HG03280 (cell line): ENCODE data around the gene PSMD11.

Experiments
- ATAC-seq: cut with Tn5 transposase; IDR thresholded peaks from one replicate; pipeline ENCODE4 v1.9.1; 2021; ENCODE audit warnings: mild to moderate bottlenecking, moderate library complexity; ENCODE audit not compliant: unreplicated experiment

The PSMD11 gene

DNA sequence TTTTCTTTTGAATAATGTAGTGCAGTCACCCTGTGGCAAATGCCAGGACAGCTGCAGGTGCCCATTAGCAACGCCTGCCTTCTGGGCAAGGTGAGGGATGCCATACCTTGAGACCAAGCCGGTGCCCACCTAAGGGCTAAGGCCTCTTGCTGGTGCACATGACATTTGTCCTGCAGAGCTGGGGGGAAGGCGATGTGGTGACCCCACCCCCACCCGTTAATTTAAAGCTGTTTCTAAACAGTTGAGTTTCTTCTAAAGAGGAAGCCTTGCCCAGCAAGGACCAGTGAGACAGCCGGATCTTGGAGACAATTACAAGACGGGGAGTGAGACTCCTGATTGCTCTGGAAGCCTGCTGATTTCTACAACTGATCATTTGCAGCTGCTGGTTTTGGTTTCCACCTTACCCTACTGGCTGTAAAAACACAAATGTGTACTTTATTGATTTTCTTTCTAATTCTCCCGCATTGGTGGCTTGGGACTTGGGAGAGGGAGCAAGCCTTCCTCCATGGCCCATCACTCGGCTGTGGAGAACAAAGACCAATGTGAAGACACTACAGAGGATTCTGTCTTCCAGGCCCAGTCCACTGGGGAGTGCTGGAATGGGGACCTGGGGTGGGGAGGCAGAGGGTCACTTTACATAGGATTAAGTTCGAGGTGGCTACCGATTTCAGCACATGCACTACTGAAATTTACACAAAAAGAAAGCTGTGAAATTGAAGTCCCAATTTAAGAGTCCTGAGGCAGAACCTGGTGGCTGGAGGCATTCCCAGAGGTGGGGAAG is 45.2 kb downstream of the PSMD11 start:
- ATAC-seq = no peak

- ATAC-seq = no peak
Observed at GRCh38 chr17:32490101-32490482, 45.8 kb downstream of the PSMD11 start.

DNA sequence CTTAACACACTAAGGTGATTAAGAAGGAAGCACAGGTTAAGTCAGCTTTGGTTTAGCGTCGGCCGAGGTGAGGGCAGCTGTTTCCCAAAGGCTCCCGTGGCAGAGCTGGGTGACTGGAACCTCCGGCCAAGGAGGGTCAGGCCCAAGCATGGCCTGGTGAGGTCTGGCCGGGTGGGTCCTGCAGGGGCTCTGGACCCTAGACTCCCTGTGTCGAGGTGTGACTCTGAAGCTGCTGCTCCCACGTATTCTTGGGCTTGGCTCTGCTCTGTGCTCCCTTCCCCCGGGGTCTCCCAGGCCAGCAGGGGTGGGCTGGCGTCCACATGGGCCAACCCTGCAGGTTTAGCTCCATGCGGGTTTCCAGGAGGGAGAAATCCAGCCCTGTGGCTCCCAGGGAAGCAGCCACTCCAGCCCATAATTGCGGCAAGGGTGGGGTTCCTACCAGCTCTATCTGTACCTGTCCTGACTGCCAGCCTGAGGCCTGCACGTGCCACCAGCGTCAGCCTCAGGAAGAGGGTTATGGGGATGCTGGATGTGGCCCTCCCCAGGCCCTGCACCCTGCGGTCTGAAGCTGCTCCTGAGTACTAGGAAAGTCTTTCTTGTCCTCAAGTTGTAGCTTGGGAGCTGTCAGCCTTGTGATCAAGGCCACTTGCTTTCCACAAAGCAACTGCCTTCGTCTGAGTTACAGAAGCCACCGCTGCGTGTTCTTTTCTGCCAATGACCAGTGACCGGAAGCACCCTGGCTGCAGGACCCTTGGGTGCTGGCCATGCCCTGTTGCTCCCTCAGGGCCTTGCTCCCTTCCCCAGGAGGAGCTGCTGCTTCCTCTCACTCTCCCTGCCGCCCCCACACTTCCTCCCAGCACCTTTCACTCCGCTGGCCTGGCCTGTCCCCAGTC is 47.3 kb downstream of the PSMD11 start:
- no peak for ATAC-seq

- ATAC-seq = no peak
Observed at GRCh38 chr17:32492264-32492589, 47.9 kb downstream of the PSMD11 start.

DNA sequence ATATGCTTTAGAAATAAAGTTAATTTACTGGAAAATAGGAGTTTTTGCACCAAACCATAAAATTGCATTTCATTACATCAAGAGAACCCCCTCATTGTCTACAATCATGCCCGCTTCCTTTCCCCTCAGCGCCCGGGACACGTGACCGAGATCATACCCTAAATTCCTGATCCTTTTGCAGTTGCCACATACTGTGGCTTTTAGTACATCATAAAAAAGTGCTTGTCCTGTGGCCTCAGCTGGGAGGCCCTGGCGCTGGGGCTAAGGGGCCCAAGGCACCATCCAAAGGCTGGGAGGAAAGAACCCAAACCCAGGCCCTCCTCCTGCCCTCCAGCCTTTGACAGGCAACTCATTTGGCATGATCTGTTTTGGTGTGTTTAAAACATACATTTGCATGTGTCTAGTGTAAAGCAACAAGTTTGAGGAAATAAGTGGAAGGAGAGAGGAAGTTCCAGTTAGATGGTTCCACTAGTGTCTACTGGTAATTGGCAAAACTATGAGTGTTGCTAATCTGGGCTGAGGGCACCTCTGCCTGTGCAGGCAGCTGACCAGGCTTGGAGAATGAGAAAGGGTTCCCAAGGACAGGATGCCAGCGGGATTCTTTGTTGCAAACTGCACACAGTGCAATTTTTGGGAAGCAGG is 48.5 kb downstream of the PSMD11 start:
- no peak for ATAC-seq

- ATAC-seq = no peak
Observed at GRCh38 chr17:32493571-32493970, 49.3 kb downstream of the PSMD11 start.

DNA sequence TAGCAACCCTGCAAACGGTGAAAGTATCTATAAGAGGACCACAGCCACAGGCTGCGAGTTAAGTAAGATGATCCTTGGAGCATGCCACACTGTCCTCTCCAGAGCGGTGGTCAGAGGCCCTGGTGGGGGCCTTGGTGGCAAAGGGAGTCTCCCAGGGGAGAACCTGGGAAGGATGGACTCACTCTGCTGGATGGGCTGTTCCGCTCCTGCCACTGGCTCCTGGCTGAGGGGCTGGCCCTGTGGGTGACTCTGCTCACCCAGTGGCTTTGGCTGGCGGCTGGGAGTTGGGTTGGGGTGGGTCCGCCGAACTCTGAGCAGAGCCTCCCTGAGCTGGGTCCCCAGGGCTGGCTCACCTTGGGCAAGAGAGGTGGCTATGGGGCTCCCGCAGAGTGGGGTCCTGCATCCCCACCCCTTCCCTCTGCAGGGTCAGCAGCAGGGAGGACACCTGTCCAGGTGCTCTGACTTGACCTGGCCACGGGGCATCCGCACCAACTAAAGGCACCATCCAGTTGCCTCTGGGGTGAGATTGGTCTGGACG is 49.7 kb downstream of the PSMD11 start:
- no peak for ATAC-seq

DNA sequence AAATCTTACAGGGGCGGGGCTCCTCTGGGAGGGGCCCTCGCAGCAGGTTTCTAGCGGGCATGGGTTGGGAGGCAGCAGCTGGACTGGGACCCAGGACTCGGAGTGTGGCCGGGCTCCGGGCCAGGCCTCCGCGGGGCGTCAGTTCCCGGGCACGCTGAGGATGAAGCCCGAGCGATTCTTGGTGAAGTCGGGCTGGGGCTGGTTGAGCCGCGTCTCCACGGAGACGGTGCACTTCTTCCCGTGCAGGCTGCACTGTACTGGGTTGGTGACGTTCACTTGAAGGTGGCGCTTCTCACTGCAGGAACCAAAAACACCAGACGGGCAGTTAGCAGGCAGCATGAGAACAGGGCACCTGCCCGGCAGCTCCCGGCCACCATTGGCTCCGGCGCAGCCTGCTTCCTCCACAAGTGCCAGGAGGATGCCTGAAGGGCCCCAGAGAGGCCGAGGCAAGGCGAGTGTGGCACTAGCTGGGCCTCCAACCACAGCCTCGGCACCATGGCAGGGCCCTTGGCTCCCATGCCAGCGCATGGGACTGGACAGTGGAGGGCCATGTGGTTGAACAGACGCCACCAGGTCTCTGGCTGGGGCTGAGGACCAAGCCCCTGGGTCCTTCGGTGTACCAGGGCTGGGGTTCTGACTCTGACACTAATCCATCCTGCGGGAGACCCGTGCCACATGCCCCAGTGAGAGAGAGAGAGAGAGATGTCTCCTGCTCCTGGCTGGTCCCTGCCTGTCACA is 50.5 kb downstream of the PSMD11 start:
- ATAC-seq = no peak

DNA sequence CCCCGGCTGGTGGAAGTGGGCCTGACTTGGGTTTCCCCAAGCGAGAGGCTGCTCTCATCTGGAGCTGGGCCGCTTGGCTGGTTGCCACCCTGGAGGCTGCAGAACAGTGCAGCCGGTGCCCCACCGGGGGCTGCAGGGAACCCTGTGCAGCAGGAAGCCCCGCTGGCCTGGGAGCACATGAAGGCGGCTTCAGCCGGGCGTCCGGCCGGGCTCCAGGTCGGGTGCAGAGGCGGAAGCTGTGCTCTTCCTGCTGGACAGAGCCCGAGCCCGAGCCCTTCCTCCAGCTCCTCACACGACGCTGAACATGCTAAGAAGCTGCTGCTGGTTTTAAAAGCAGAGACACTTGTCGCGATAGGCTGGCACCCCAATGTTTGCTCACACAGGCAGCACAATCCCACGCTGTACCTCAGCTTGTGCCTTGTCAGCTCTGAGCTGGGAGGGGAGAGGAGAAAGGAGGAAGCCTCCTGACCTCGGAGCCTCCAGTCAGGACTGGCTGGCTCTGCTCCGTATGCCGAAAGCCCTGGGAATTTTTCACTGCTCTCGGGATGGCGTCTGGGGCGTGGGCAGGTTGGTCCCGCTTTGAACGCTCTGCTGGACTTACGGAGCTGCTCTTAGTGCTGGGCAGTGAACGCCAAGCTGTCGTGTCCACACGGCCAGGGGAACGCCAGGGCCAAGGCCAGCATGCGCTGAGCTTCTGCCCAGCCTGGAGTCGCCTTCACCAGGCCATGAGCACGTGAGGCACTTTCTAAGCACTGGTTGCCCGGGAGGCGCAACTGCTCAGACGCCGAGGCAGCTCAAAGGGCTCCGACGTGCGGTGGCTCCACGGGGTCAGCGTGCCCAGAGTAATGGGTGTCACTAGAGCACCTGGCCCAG is 51.3 kb downstream of the PSMD11 start:
- no peak for ATAC-seq

- ATAC-seq = no peak
Observed at GRCh38 chr17:32496395-32497073, 52.2 kb downstream of the PSMD11 start.

DNA sequence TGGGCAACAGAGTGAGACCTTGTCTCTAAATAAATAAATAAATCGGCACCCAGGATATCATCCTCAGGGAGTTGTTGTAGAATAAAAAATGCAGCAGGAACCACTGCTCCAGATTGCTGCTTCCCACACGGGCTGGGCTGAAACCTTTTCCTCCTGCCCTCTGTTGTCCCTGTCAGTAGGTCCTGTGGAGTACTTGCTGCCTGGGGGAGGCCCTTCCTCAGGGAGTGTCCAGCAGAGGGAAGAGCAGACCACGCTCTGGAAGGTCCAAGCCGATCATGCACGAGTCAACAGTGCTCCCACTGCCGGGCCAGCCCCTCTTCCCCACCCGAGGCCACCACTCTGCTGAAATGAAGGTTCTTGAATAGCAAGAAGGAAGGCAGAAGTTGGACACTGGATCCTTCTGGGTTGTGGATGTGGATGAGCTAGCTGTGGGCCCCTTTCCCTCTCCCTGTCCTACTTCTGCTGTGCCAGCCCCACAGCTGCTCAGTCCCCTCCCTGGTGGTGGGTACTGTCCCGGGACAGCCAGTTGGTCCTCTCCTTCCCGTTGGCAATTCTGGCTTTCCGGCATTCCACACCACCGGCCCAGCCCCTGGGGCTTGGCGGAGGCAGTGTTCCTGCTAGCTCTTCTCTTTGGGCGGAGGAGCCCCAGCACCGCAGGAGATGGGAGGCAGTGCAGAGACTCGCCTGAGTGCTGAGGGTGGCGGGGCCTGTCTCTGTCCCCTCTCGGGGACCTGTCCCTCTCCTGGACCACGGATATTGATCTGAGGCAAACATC is 53.3 kb downstream of the PSMD11 start:
- ATAC-seq = no peak

GRCh38 chr17:32498391-32498790 is 54.1 kb downstream of the PSMD11 start:
- ATAC-seq = no peak

DNA sequence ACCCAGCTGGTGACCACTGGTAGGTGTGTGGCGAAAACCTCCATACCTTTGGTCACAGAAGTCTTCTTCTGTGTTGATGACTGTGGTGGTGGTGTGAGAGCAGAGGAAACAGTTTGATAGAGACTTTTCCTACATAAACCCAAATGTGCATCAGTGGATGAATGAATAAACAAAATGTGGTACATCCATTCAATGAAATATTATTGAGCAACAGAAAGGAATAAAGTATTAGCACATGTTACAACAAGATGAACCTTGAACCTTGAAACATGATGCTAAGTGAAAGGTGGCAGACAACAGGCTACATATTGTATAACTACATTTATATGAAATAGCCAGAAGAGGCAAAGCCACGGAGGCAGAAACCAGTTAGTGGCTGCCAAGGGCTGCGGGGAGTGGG is 57.7 kb downstream of the PSMD11 start:
- ATAC-seq = no peak

- no peak for ATAC-seq
Observed at GRCh38 chr17:32502710-32503109, 58.4 kb downstream of the PSMD11 start.

GRCh38 chr17:32503251-32504165 is 59.2 kb downstream of the PSMD11 start:
- peak; percentile 77 for ATAC-seq

- no peak for ATAC-seq
Observed at GRCh38 chr17:32504166-32504990, 60.1 kb downstream of the PSMD11 start.

DNA sequence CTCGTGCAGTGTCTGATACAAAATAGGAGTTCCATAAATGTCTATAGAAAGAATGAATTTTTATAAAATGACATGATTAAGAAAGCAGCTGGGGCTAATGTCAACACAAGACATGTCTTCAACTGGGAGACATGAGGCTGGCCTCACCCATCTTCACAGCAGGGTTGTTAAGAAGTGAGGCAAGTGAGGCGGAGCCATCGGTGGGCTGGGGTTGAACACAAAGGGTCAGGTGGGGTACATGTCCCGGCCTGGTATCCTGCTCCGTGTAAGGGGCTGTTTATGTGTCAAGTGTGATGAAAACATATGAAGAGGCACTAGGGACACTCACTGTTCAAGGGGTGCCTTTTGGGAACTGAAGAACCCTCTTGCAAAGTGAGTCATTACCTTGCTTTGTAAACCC is 64.6 kb downstream of the PSMD11 start:
- no peak for ATAC-seq
